ENCODE data around the gene JAM2. TPM values are rescaled to one million over a fixed set of nuclear protein-coding genes. Genes with fewer than 3 reads are reported as not detected.
"Not testable (repeated sequence)": the region's sequence is repeated elsewhere in the genome, so short reads cannot be mapped to it uniquely, and the experiment has no call there.

JAM2 gene
- total RNA-seq, 1 donor from 2014 or later, result 0.64 TPM

- no peak overlapping the region for H3K27ac Mint-ChIP-seq
- peaks cover 8% of the 10 kb centered on the region for H3K27me3 Mint-ChIP-seq (ENCODE audit: low read depth)
- no peaks in the 10 kb centered on the region for H3K36me3 Mint-ChIP-seq (ENCODE audit: low read depth)
- H3K4me1 Mint-ChIP-seq (ENCODE audit: low read depth), result no peaks in the 10 kb centered on the region
- intact Hi-C loops (cut with micrococcal nuclease), result no loop called here
- no peak for DNase-seq (ENCODE audit: low spot score)
- H3K4me3 Mint-ChIP-seq (ENCODE audit: low read depth), result no peak overlapping the region
- H3K9me3 Mint-ChIP-seq, result no peaks in the 10 kb centered on the region
Observed at GRCh38 chr21:25658427-25659035, 19.5 kb downstream of the JAM2 start.

GRCh38 chr21:25660233-25660632 lies 21.2 kb downstream of the JAM2 start:
- H3K9me3 Mint-ChIP-seq, result no peaks in the 10 kb centered on the region

GRCh38 chr21:25664491-25664931 lies 25.5 kb downstream of the JAM2 start:
- H3K4me3 Mint-ChIP-seq (ENCODE audit: low read depth), result no peak overlapping the region
- peaks cover 5% of the 10 kb centered on the region for H3K27me3 Mint-ChIP-seq (ENCODE audit: low read depth)
- no peaks in the 10 kb centered on the region for H3K9me3 Mint-ChIP-seq
- no peak overlapping the region for H3K27ac Mint-ChIP-seq
- no peaks in the 10 kb centered on the region for H3K36me3 Mint-ChIP-seq (ENCODE audit: low read depth)
- no peaks in the 10 kb centered on the region for H3K4me1 Mint-ChIP-seq (ENCODE audit: low read depth)
- intact Hi-C loops (cut with micrococcal nuclease), result no loop called here
- no peak for DNase-seq (ENCODE audit: low spot score)

More at GRCh38 chr21:25660233-25660632, 21.2 kb downstream of the JAM2 start:
- intact Hi-C loops (cut with micrococcal nuclease), result no loop called here
- DNase-seq (ENCODE audit: low spot score), result no peak
- Mint-ChIP-seq H3K36me3 (ENCODE audit: low read depth) (no peaks in the 10 kb centered on the region), H3K27me3 (ENCODE audit: low read depth) (peaks cover 6% of the 10 kb centered on the region), H3K4me3 (ENCODE audit: low read depth) (no peak overlapping the region), H3K27ac (no peak overlapping the region), H3K4me1 (ENCODE audit: low read depth) (no peaks in the 10 kb centered on the region)

GRCh38 chr21:25670726-25671125 lies 31.7 kb downstream of the JAM2 start:
- Mint-ChIP-seq H3K4me1 (ENCODE audit: low read depth) (no peaks in the 10 kb centered on the region), H3K9me3 (no peaks in the 10 kb centered on the region), H3K27ac (no peak overlapping the region), H3K4me3 (ENCODE audit: low read depth) (no peak overlapping the region), H3K36me3 (ENCODE audit: low read depth) (no peaks in the 10 kb centered on the region), H3K27me3 (ENCODE audit: low read depth) (peaks cover 5% of the 10 kb centered on the region)
- no peak for DNase-seq (ENCODE audit: low spot score)
- intact Hi-C loops (cut with micrococcal nuclease), result no loop called here

- Mint-ChIP-seq H3K27ac (no peak overlapping the region), H3K4me1 (ENCODE audit: low read depth) (no peaks in the 10 kb centered on the region), H3K4me3 (ENCODE audit: low read depth) (no peak overlapping the region), H3K36me3 (ENCODE audit: low read depth) (no peaks in the 10 kb centered on the region), H3K27me3 (ENCODE audit: low read depth) (peaks cover 6% of the 10 kb centered on the region), H3K9me3 (no peaks in the 10 kb centered on the region)
- DNase-seq (ENCODE audit: low spot score), result no peak
- intact Hi-C loops (cut with micrococcal nuclease), result no loop called here
Observed at GRCh38 chr21:25676451-25676850, 37.4 kb downstream of the JAM2 start.

- H3K4me1 Mint-ChIP-seq (ENCODE audit: low read depth), result no peaks in the 10 kb centered on the region
- DNase-seq (ENCODE audit: low spot score), result no peak
- no peaks in the 10 kb centered on the region for H3K36me3 Mint-ChIP-seq (ENCODE audit: low read depth)
- H3K27ac Mint-ChIP-seq, result no peak overlapping the region
- H3K27me3 Mint-ChIP-seq (ENCODE audit: low read depth), result peaks cover 15% of the 10 kb centered on the region
- no peak overlapping the region for H3K4me3 Mint-ChIP-seq (ENCODE audit: low read depth)
- no peaks in the 10 kb centered on the region for H3K9me3 Mint-ChIP-seq
- intact Hi-C loops (cut with micrococcal nuclease), result no loop called here
Observed at GRCh38 chr21:25682382-25682781, 43.3 kb downstream of the JAM2 start.

- no peaks in the 10 kb centered on the region for H3K9me3 Mint-ChIP-seq
- H3K36me3 Mint-ChIP-seq (ENCODE audit: low read depth), result no peaks in the 10 kb centered on the region
- H3K27me3 Mint-ChIP-seq (ENCODE audit: low read depth), result peaks cover 9% of the 10 kb centered on the region
- no peak overlapping the region for H3K4me3 Mint-ChIP-seq (ENCODE audit: low read depth)
- no peaks in the 10 kb centered on the region for H3K4me1 Mint-ChIP-seq (ENCODE audit: low read depth)
- intact Hi-C loops (cut with micrococcal nuclease), result no loop called here
- H3K27ac Mint-ChIP-seq, result no peak overlapping the region
- no peak for DNase-seq (ENCODE audit: low spot score)
Observed at GRCh38 chr21:25687787-25688186, 48.7 kb downstream of the JAM2 start.

GRCh38 chr21:25688275-25689155 lies 49.5 kb downstream of the JAM2 start:
- peaks cover 9% of the 10 kb centered on the region for H3K27me3 Mint-ChIP-seq (ENCODE audit: low read depth)
- no peak for DNase-seq (ENCODE audit: low spot score)
- H3K36me3 Mint-ChIP-seq (ENCODE audit: low read depth), result no peaks in the 10 kb centered on the region
- H3K4me3 Mint-ChIP-seq (ENCODE audit: low read depth), result no peak overlapping the region
- no peaks in the 10 kb centered on the region for H3K4me1 Mint-ChIP-seq (ENCODE audit: low read depth)
- no peaks in the 10 kb centered on the region for H3K9me3 Mint-ChIP-seq
- intact Hi-C loops (cut with micrococcal nuclease), result no loop called here
- no peak overlapping the region for H3K27ac Mint-ChIP-seq

GRCh38 chr21:25689226-25689625 lies 50.2 kb downstream of the JAM2 start:
- DNase-seq (ENCODE audit: low spot score), result no peak
- no peak overlapping the region for H3K27ac Mint-ChIP-seq
- no peaks in the 10 kb centered on the region for H3K9me3 Mint-ChIP-seq
- intact Hi-C loops (cut with micrococcal nuclease), result no loop called here
- H3K4me3 Mint-ChIP-seq (ENCODE audit: low read depth), result no peak overlapping the region
- H3K27me3 Mint-ChIP-seq (ENCODE audit: low read depth), result peaks cover 8% of the 10 kb centered on the region
- H3K4me1 Mint-ChIP-seq (ENCODE audit: low read depth), result no peaks in the 10 kb centered on the region
- no peaks in the 10 kb centered on the region for H3K36me3 Mint-ChIP-seq (ENCODE audit: low read depth)

GRCh38 chr21:25691976-25692375 lies 52.9 kb downstream of the JAM2 start:
- Mint-ChIP-seq H3K27me3 (ENCODE audit: low read depth) (no peaks in the 10 kb centered on the region), H3K9me3 (no peaks in the 10 kb centered on the region), H3K27ac (no peak overlapping the region), H3K36me3 (ENCODE audit: low read depth) (no peaks in the 10 kb centered on the region), H3K4me3 (ENCODE audit: low read depth) (no peak overlapping the region), H3K4me1 (ENCODE audit: low read depth) (no peaks in the 10 kb centered on the region)
- intact Hi-C loops (cut with micrococcal nuclease), result no loop called here
- DNase-seq (ENCODE audit: low spot score), result no peak

- intact Hi-C loops (cut with micrococcal nuclease); DNase-seq (ENCODE audit: low spot score); H3K4me3 Mint-ChIP-seq (ENCODE audit: low read depth); H3K27ac Mint-ChIP-seq; H3K27me3 Mint-ChIP-seq (ENCODE audit: low read depth); H3K9me3 Mint-ChIP-seq; H3K36me3 Mint-ChIP-seq (ENCODE audit: low read depth); H3K4me1 Mint-ChIP-seq (ENCODE audit: low read depth): not testable (repeated sequence)
Observed at GRCh38 chr21:25695461-25695860, 56.4 kb downstream of the JAM2 start.

GRCh38 chr21:25700741-25701140 lies 61.7 kb downstream of the JAM2 start:
- DNase-seq (ENCODE audit: low spot score), result no peak
- no peaks in the 10 kb centered on the region for H3K36me3 Mint-ChIP-seq (ENCODE audit: low read depth)
- H3K4me3 Mint-ChIP-seq (ENCODE audit: low read depth), result no peak overlapping the region
- no peak overlapping the region for H3K27ac Mint-ChIP-seq
- H3K9me3 Mint-ChIP-seq, result no peaks in the 10 kb centered on the region
- H3K4me1 Mint-ChIP-seq (ENCODE audit: low read depth), result no peaks in the 10 kb centered on the region
- intact Hi-C loops (cut with micrococcal nuclease), result no loop called here
- H3K27me3 Mint-ChIP-seq (ENCODE audit: low read depth), result no peaks in the 10 kb centered on the region

GRCh38 chr21:25701529-25701928 lies 62.5 kb downstream of the JAM2 start:
- Mint-ChIP-seq H3K27ac (no peak overlapping the region), H3K9me3 (no peaks in the 10 kb centered on the region), H3K4me1 (ENCODE audit: low read depth) (no peaks in the 10 kb centered on the region), H3K27me3 (ENCODE audit: low read depth) (no peaks in the 10 kb centered on the region), H3K4me3 (ENCODE audit: low read depth) (no peak overlapping the region), H3K36me3 (ENCODE audit: low read depth) (no peaks in the 10 kb centered on the region)
- DNase-seq (ENCODE audit: low spot score), result no peak
- intact Hi-C loops (cut with micrococcal nuclease), result no loop called here

All from activated T-helper 2 cell treated with anti-CD3 and anti-CD28 coated beads, Interferon-gamma antibody, Interleukin-2, Interleukin-4, amounts not matched to agents 10 μg/mL and 5 μg/mL and 100 μg/mL, durations not matched to agents 14 hours and 24 hours and 36 hours (primary cell).